Measurements from ENCODE around the gene CYP2A6. TPM values are rescaled to one million over a fixed set of nuclear protein-coding genes. Genes with fewer than 3 reads are reported as not detected.
"Not testable (repeated sequence)": the region's sequence is repeated elsewhere in the genome, so short reads cannot be mapped to it uniquely, and the experiment has no call there.

The CYP2A6 gene
- total RNA-seq, 1 donor from 2014 or later = 2.0 TPM

DNA sequence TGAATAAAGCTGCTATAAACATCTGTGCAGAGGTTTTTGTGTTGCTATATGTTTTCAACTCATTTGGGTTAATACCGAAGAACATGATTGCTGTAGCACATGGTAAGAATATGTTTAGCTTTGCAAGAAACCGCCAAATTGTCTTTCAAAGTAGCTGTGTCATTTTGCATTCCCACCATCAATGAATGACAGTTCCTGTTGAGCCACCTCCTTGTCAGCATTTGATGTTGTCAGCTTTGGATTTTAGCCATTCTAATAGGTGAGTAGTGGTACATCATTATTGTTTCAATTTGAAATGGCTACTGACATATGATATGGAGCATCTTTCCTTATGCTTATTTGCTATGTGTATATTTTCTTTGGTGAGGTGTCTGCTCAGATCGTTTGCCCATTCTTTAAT is 8.2 kb downstream of the CYP2A6 start:
- H3K36me3 ChIP-seq; H3K4me1 ChIP-seq; H3K4me3 ChIP-seq; H3K9me3 ChIP-seq; H3K27ac ChIP-seq; H3K27me3 ChIP-seq; intact Hi-C loops (cut with DNase I); DNase-seq (ENCODE audit: extremely low spot score in 2 of 2): not testable (repeated sequence)

DNA sequence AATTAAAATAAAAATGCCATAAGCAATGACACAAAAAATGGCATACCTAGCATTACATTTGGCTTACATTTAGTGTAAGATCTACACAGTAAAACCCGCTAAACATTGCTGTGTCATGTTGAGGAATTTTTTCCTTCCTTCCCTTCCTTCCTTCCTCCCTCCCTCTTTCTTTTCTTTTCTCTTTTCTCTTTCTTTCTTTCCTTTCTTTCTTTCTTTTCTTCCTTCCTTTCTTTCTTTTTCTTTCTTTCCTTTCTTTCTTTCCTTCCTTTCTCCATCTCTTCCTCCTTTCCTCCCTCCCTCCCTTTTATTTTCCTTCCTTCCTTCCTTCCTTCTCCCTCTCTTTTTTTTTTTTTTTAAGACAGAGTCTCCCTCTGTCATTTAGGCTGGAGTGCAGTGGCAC is 11.8 kb downstream of the CYP2A6 start:
- H3K4me3 ChIP-seq; H3K9me3 ChIP-seq; H3K4me1 ChIP-seq; H3K36me3 ChIP-seq; H3K27me3 ChIP-seq; DNase-seq (ENCODE audit: extremely low spot score in 2 of 2); intact Hi-C loops (cut with DNase I); H3K27ac ChIP-seq: not testable (repeated sequence)

DNA sequence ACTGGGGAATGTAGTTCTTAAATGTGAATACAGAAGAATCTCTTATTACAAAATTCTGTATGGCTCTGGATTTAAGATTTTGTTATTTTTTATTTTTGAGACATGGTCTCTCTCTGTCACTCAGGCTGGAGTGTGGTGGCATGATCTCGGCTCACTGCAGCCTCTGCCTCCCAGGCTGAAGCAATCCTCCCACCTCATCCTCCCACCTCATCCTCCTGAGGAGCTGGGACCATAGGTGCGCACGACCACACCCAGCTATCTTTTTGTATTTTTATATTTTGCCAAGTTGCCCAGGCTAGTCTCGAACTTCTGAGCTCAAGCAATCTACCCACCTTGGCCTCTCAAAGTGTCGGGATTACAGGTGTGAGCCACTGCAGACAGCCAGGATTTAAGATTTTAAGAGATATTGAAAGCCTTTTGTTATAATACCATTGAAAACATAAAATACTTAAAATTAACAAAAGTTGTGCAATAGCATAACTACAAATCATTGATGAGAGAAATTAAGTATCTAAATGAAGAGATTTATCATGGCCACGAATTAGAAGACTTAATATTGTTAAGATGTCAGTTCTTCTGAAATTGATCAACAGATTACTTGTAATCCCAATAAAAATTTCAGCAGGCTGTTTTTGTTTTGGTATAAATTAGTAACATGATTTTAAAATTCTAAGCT is 13.4 kb downstream of the CYP2A6 start:
- H3K36me3 ChIP-seq = no peaks in the 10 kb centered on the region
- no peak overlapping the region for H3K27ac ChIP-seq
- DNase-seq (ENCODE audit: extremely low spot score in 2 of 2) = no peak
- intact Hi-C loops (cut with DNase I) = no loop called here
- H3K9me3 ChIP-seq = no peaks in the 10 kb centered on the region
- H3K4me3 ChIP-seq = no peak overlapping the region
- TF ChIP-seq, protein P1, sequence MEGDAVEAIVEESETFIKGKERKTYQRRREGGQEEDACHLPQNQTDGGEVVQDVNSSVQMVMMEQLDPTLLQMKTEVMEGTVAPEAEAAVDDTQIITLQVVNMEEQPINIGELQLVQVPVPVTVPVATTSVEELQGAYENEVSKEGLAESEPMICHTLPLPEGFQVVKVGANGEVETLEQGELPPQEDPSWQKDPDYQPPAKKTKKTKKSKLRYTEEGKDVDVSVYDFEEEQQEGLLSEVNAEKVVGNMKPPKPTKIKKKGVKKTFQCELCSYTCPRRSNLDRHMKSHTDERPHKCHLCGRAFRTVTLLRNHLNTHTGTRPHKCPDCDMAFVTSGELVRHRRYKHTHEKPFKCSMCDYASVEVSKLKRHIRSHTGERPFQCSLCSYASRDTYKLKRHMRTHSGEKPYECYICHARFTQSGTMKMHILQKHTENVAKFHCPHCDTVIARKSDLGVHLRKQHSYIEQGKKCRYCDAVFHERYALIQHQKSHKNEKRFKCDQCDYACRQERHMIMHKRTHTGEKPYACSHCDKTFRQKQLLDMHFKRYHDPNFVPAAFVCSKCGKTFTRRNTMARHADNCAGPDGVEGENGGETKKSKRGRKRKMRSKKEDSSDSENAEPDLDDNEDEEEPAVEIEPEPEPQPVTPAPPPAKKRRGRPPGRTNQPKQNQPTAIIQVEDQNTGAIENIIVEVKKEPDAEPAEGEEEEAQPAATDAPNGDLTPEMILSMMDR (IDR thresholded peaks at IDR 0.05) = no peak
- no peak for TF ChIP-seq POLR2AphosphoS5 (IDR thresholded peaks at IDR 0.05; ENCODE audit: insufficient read depth in 1 of 2, low read depth in 1 of 2)
- no peak for TF ChIP-seq POLR2A (IDR thresholded peaks at IDR 0.05)
- H3K4me1 ChIP-seq = peaks cover 4% of the 10 kb centered on the region
- H3K27me3 ChIP-seq = no peaks in the 10 kb centered on the region

DNA sequence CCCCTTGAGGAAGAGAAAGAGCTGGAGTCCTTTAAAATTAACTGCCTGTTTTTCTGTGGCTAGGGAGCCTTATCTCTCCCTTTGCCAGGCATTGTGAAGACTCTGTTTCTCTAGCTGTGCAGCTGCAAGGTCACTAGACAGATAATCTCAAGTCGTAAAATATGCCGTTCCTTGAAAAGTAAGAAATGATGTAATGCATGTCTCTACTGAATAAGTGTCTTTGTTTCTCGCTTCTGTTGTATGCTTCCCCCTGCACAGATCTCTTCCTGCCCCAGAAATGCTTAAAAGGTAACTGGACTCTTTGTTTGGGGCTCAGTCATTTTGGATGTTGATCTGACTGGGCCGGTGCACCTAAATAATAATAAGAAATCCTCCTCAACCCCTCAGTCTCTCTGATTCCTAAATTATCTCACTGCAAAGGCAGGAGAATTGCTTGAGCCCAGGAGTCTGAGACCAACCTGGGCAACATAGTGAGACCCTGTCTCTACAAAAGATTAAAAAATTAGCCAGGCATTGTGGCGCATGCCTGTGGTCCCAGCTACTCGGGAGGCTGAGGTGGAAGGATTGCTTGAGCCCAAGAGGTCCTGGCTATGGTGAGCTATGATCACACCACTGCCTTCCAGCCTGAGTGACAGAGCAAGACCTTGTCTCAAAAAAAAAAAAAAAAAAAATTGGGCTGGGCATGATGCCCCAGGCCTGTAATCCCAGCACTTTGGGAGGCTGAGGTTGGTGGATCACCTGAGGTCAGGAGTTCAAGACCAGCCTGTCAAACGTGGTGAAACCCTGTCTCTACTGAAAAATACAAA is 16.3 kb downstream of the CYP2A6 start:
- not testable (repeated sequence) for H3K4me3 ChIP-seq, H3K27me3 ChIP-seq

DNA sequence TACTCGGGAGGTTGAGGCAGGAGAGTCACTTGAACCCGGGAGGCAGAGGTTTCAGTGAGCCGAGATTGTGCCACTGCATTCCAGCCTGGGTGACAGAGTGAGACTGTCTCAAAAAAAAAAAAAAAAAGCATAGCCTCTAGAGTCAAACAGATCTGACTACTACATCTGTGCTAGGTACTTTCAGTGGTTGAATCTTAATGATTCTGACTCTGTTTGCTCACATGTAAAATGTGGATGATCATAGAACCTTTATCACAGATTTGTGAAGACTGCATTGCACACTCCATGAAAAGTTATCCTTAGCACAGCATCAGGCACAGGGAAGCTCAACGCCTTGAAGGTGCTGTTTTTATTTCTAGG is 17.8 kb downstream of the CYP2A6 start:
- H3K27ac ChIP-seq = peak overlapping the region; percentile 75

More for the DNA sequence above, 16.3 kb downstream of the CYP2A6 start:
- H3K36me3 ChIP-seq; intact Hi-C loops (cut with DNase I); H3K27ac ChIP-seq; H3K9me3 ChIP-seq; DNase-seq (ENCODE audit: extremely low spot score in 2 of 2): not testable (repeated sequence)
- H3K4me1 ChIP-seq = peaks cover 16% of the 10 kb centered on the region

DNA sequence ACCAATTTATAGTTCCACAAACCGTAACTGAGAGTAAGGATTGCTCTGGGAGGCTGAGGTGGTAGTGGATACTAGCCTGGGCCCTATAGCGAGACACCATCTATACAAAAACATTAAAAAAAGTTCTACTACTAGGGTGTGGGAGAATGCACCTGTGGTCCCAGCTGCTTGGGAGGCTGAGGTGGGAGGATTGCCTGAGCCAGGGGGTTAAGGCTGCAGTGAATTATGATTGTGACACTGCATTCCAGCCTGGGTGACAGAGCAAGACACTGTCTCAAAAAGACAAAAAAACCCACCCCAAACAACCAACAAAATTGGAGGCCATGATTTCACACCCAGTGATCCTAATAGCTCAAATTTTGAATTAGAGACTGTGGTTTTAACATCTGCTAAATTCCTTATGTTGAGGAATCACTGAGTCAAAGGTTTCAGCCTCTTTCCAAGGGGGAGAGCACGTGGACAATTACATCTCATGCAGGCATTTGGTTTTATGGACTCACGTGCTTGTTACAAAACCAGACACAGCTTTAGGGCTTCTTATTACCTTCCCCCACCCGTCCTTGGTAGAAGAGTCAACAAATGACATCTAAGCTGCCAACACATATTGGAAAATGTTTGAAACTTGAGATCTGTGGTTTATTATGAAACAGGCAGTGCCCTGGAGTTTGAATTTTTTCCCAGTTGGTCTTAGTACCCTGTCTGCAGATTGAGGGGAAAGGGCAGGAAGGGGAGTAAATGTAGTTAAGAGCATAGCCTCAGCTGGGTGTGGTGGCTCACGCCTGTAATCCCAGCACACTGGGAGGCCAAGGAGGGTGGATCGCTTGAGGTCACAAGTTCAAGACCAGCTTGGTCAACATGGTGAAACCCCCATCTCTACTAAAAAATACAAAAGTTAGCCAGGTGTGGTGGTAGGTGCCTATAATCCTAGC is 18.5 kb downstream of the CYP2A6 start:
- no peaks in the 10 kb centered on the region for H3K9me3 ChIP-seq
- peaks cover 0 to 5% of the 10 kb centered on the region in 2 donors for H3K36me3 ChIP-seq
- TF ChIP-seq POLR2AphosphoS5 (IDR thresholded peaks at IDR 0.05; ENCODE audit: insufficient read depth in 1 of 2, low read depth in 1 of 2) (peak in 1 of 2 donors; percentile 49), POLR2A (IDR thresholded peaks at IDR 0.05) (no peak)
- TF ChIP-seq, protein P1 (IDR thresholded peaks at IDR 0.05) = no peak
- intact Hi-C loops (cut with DNase I) = no loop called here
- H3K27me3 ChIP-seq = no peaks in the 10 kb centered on the region
- peaks cover 16% of the 10 kb centered on the region for H3K4me1 ChIP-seq
- no peak overlapping the region for H3K4me3 ChIP-seq
- no peak for DNase-seq (ENCODE audit: extremely low spot score in 2 of 2)
- peak overlapping the region; percentile 75 for H3K27ac ChIP-seq

More for the DNA sequence above, 17.8 kb downstream of the CYP2A6 start:
- peaks cover 16% of the 10 kb centered on the region for H3K4me1 ChIP-seq
- H3K36me3 ChIP-seq; H3K27me3 ChIP-seq; intact Hi-C loops (cut with DNase I); DNase-seq (ENCODE audit: extremely low spot score in 2 of 2); H3K4me3 ChIP-seq; H3K9me3 ChIP-seq: not testable (repeated sequence)

DNA sequence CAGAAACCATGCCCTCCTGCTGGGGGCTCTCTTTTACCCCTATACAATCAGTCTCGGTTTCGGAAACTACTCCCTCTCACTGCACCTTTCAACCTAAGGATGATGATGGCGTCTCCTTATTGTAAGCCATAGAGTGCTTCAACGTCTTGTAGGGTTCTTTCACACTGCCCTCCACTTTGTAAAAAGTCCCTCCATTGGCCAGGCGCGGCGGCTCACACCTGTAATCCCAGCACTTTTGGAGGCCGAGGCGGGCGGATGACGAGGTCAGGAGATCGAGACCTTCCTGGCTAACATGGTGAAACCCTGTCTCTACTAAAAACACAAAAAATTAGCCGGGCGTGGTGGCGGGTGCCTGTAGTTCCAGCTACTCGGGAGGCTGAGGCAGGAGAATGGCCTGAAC is 19.5 kb downstream of the CYP2A6 start:
- H3K4me3 ChIP-seq; H3K36me3 ChIP-seq; H3K27me3 ChIP-seq; intact Hi-C loops (cut with DNase I); H3K9me3 ChIP-seq; DNase-seq (ENCODE audit: extremely low spot score in 2 of 2): not testable (repeated sequence)
- peaks cover 16% of the 10 kb centered on the region for H3K4me1 ChIP-seq
- peak overlapping the region; percentile 75 for H3K27ac ChIP-seq
